GM15510 (cell line): Measurements from ENCODE around the gene CSN1S1.

Experiments
- POLR2A ChIP-seq: IDR thresholded peaks from 3 replicates; pipeline ENCODE4 v1.6.1; 2011; ENCODE audit warnings: borderline replicate concordance; ENCODE audit not compliant: insufficient read length; ENCODE audit errors: extremely low read depth

Gene CSN1S1

GRCh38 chr4:69930768-69931167 is at the start of gene CSN1S1:
CSN1S1 (plus strand) TSS chr4:69931068; CDS start chr4:69932556, 1,488 bp downstream.
- no peak for TF ChIP-seq POLR2A

GRCh38 chr4:69881173-69881773 is 49.6 kb upstream of the CSN1S1 start:
- no peak for TF ChIP-seq POLR2A

- no peak for TF ChIP-seq POLR2A
These were observed 48.7 kb upstream of the CSN1S1 start for GRCh38 chr4:69882150-69882549.

GRCh38 chr4:69888336-69888735 is 42.5 kb upstream of the CSN1S1 start:
- TF ChIP-seq POLR2A: no peak

- no peak for TF ChIP-seq POLR2A
These were observed 36.7 kb upstream of the CSN1S1 start for GRCh38 chr4:69894186-69894585.

- no peak for TF ChIP-seq POLR2A
These were observed 36.1 kb upstream of the CSN1S1 start for GRCh38 chr4:69894721-69895120.

- TF ChIP-seq POLR2A: no peak
These were observed 34.2 kb upstream of the CSN1S1 start for GRCh38 chr4:69896530-69897116.

GRCh38 chr4:69907151-69907550 is 23.7 kb upstream of the CSN1S1 start:
- TF ChIP-seq POLR2A: no peak

GRCh38 chr4:69909195-69909594 is 21.7 kb upstream of the CSN1S1 start:
- TF ChIP-seq POLR2A: no peak

- no peak for TF ChIP-seq POLR2A
These were observed 20.7 kb upstream of the CSN1S1 start for GRCh38 chr4:69910016-69910782.

GRCh38 chr4:69920874-69921273 is 10.0 kb upstream of the CSN1S1 start:
- no peak for TF ChIP-seq POLR2A

- TF ChIP-seq POLR2A: no peak
These were observed 3.3 kb downstream of the CSN1S1 start for GRCh38 chr4:69934150-69934549.

GRCh38 chr4:69936566-69936965 is 5.7 kb downstream of the CSN1S1 start:
- TF ChIP-seq POLR2A: no peak

GRCh38 chr4:69951602-69952001 is 20.7 kb downstream of the CSN1S1 start:
- TF ChIP-seq POLR2A: no peak

- no peak for TF ChIP-seq POLR2A
These were observed 26.3 kb downstream of the CSN1S1 start for GRCh38 chr4:69957209-69957608.

GRCh38 chr4:69965628-69966027 is 34.8 kb downstream of the CSN1S1 start, which contains the start of gene CSN2:
CSN2 (minus strand) TSS chr4:69965728; CDS start chr4:69960995, 4,733 bp downstream.
- no peak for TF ChIP-seq POLR2A

GRCh38 chr4:69970071-69970470 is 39.2 kb downstream of the CSN1S1 start:
- no peak for TF ChIP-seq POLR2A

GRCh38 chr4:69974631-69975030 is 43.8 kb downstream of the CSN1S1 start:
- no peak for TF ChIP-seq POLR2A
